B cell (primary cell): Measurements from ENCODE around the gene DPY19L1. TPM values are rescaled to one million over a fixed set of nuclear protein-coding genes. Genes with fewer than 3 reads are reported as not detected.
"Not testable (repeated sequence)": the region's sequence is repeated elsewhere in the genome, so short reads cannot be mapped to it uniquely, and the experiment has no call there.

Source experiments
- ATAC-seq: fragments of 200-7000 bp; cut with Tn5 transposase; one replicate; pipeline ENCODE4 v1.10.0; 2021; ENCODE audit warnings: low read depth, mild to moderate bottlenecking, moderate number of reproducible peaks, moderate library complexity
- CTCF ChIA-PET: fragments of 350-600 bp; sonication (Branson Sonifier 250); formaldehyde crosslinking; loops from one replicate; lab custom pipeline; 2021; ENCODE audit warnings: antibody characterized with exemption, inconsistent platforms; lab: Charles Lee
- POLR2A ChIA-PET: fragments of 350-600 bp; sonication (Branson Sonifier 250); formaldehyde crosslinking; loops from one replicate; lab custom pipeline; 2021; ENCODE audit warnings: antibody characterized with exemption; lab: Charles Lee
- DNase-seq: peaks from one replicate; pipeline ENCODE4 v3.0.0; 2013
- H2AFZ ChIP-seq: 2 replicates; pipeline ENCODE4 v1.6.1; 2012; ENCODE audit warnings: mild to moderate bottlenecking, low read depth, low read length; ENCODE audit not compliant: insufficient read depth, poor library complexity, severe bottlenecking
- H3K27ac ChIP-seq, 2 donors: 1 replicate in 1 of 2; 2 replicates in 1 of 2; pipeline ENCODE4 v1.5.1; 2012 to 2013; ENCODE audit warnings: low read length in 2 of 2, mild to moderate bottlenecking in 2 of 2, moderate library complexity in 1 of 2
- H3K27me3 ChIP-seq, 4 experiments: fragments of 200-600 bp in 1 of 4; sonication (generic) in 1 of 4; replicated peaks in 1 of 4; 1 replicate in 2 of 4; 2 replicates in 2 of 4; pipeline versions ENCODE4 v1.6.1 to v1.7.0; 2013 to 2016; ENCODE audit warnings: low read length in 3 of 4, mild to moderate bottlenecking in 2 of 4, mixed read lengths in 1 of 4, moderate library complexity in 1 of 4; ENCODE audit not compliant: insufficient read depth in 4 of 4, control insufficient read depth in 3 of 4; ENCODE audit errors: control extremely low read depth in 1 of 4
- H3K36me3 ChIP-seq, 2 experiments: replicated peaks in 1 of 2; 1 replicate in 1 of 2; 2 replicates in 1 of 2; pipeline versions ENCODE4 v1.6.1 to v1.7.1; 2013; ENCODE audit warnings: low read length in 1 of 2; ENCODE audit not compliant: insufficient read depth in 2 of 2, control insufficient read depth in 1 of 2; ENCODE audit errors: control extremely low read depth in 1 of 2, extremely low read depth in 1 of 2
- H3K4me1 ChIP-seq, 2 donors: fragments of 200-600 bp in 1 of 2; sonication (generic) in 1 of 2; 1 replicate in 1 of 2; 2 replicates in 1 of 2; pipeline versions ENCODE4 v1.5.1 to v1.6.1; 2013 to 2017; ENCODE audit warnings: low read length in 2 of 2; ENCODE audit not compliant: control insufficient read depth in 2 of 2, insufficient read depth in 2 of 2
- H3K4me2 ChIP-seq: replicated peaks from 2 replicates; pipeline ENCODE3; 2012; ENCODE audit warnings: mild to moderate bottlenecking, low read depth, low read length; ENCODE audit not compliant: poor library complexity, severe bottlenecking
- H3K4me3 ChIP-seq, 5 experiments: fragments of 200-600 bp in 1 of 5; sonication (generic) in 1 of 5; 1 replicate in 3 of 5; 2 replicates in 2 of 5; pipeline versions ENCODE4 v1.5.1 to v1.7.0; 2011 to 2016; ENCODE audit warnings: low read length in 4 of 5, mild to moderate bottlenecking in 4 of 5, low read depth in 2 of 5, control low read depth in 1 of 5, moderate library complexity in 1 of 5; ENCODE audit not compliant: insufficient read depth in 1 of 5; ENCODE audit errors: control extremely low read depth in 1 of 5, extremely low read depth in 1 of 5
- H3K79me2 ChIP-seq: fragments of 200-600 bp; sonication (generic); one replicate; pipeline ENCODE4 v1.6.0; 2016; ENCODE audit warnings: low read length; ENCODE audit not compliant: control insufficient read depth, insufficient read depth
- H3K9ac ChIP-seq: fragments of 200-600 bp; sonication (generic); 2 replicates; pipeline ENCODE4 v1.6.1; 2017; ENCODE audit warnings: mild to moderate bottlenecking, low read length, moderate library complexity
- H3K9me3 ChIP-seq, 3 donors: one replicate each; pipeline versions ENCODE4 v1.6.1 to v1.7.1; 2013; ENCODE audit warnings: low read length in 2 of 3; ENCODE audit not compliant: control insufficient read depth in 2 of 3, insufficient read depth in 1 of 3; ENCODE audit errors: control extremely low read depth in 1 of 3
- H4K20me1 ChIP-seq: 2 replicates; pipeline ENCODE4 v1.6.0; 2012; ENCODE audit warnings: mild to moderate bottlenecking, low read length; ENCODE audit not compliant: insufficient read depth, control insufficient read depth, poor library complexity, severe bottlenecking
- H3K27ac Mint-ChIP-seq: one replicate; pipeline ENCODE4 v1.8.0; 2021; ENCODE audit warnings: mixed read lengths
- H3K27me3 Mint-ChIP-seq: one replicate; pipeline ENCODE4 v1.8.0; 2021; ENCODE audit warnings: mixed read lengths
- H3K4me1 Mint-ChIP-seq: one replicate; pipeline ENCODE4 v1.8.0; 2021; ENCODE audit warnings: mixed read lengths
- H3K4me3 Mint-ChIP-seq: one replicate; pipeline ENCODE4 v1.8.0; 2021; ENCODE audit warnings: mixed read lengths
- H3K9me3 Mint-ChIP-seq: one replicate; pipeline ENCODE4 v1.8.0; 2022; ENCODE audit warnings: mixed read lengths; ENCODE audit not compliant: insufficient read depth
- EZH2 ChIP-seq: IDR thresholded peaks from 2 replicates; pipeline ENCODE4 v1.6.1; 2012; ENCODE audit warnings: borderline replicate concordance, low read depth, mild to moderate bottlenecking, moderate library complexity, low read length; ENCODE audit not compliant: insufficient read depth, poor library complexity, severe bottlenecking
- WGBS: methylation state at CpG from one replicate; pipeline ENCODE4 v1.1.5; 2013; ENCODE audit warnings: missing lambda C conversion rate; ENCODE audit not compliant: insufficient coverage; 5-methylcytosine and 5-hydroxymethylcytosine counted together
- intact Hi-C: fragments of 100-400 bp; cut with micrococcal nuclease; formaldehyde crosslinking; loops from one replicate; pipeline ENCODE4 v1.10.0; 2022
- polyA plus RNA-seq: library from polyadenylated mRNA; depleted of rRNA; stranded (reverse); fragments of >200 nt; gene quantifications from 2 replicates; pipeline ENCODE4 v1.2.3, GENCODE V29; 2012
- small RNA-seq: library from RNA; depleted of rRNA; stranded (forward); fragments of <200 nt; gene quantifications from one replicate; pipeline ENCODE3, GENCODE V24; 2012; ENCODE audit warnings: low replicate concordance, low read depth; ENCODE audit not compliant: insufficient read length
- total RNA-seq, 2 donors: library from RNA; stranded (reverse); fragments of 120-200 nt in 1 of 2; gene quantifications; 1 replicate in 1 of 2; 2 replicates in 1 of 2; pipeline versions ENCODE4 v1.2.3 to v1.2.4, GENCODE V29; 2013 to 2022
- TF ChIP-seq, protein P1 (sequence below): fragments of 200-600 bp; IDR thresholded peaks from one replicate; pipeline ENCODE4 v1.8.0; 2022; ENCODE audit warnings: antibody characterized with exemption, mild to moderate bottlenecking

Gene DPY19L1
- total and polyA plus RNA-seq, 2 donors (not counting 1 experiment from before 2014, with no cell fraction given): 2.0 to 13.0 TPM

DNA sequence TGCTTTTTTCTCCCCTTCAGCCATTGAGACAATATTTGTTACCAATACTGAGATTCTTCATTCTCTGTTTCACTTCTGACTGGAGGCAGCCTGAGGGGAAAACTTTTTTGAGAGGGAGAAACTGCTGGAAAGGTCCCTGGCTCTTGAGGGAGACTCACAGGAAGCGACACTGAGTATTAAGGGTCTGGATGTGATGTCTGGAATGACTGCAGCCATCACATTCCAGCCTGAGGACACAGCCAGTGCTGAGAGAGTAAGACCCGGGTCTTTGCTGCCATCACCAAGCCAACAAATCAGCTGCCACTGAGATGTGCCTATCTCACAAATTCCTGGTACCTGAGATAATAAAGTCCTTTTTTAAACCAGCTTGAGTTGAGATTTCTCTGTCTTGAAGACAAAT lies 157.4 kb downstream of the DPY19L1 start:
- Mint-ChIP-seq H3K4me1 (no peaks in the 10 kb centered on the region), H3K4me3 (no peak overlapping the region), H3K9me3 (no peaks in the 10 kb centered on the region), H3K27me3 (no peaks in the 10 kb centered on the region), H3K27ac (no peak overlapping the region)
- no peak overlapping the region for H3K4me3 ChIP-seq
- no peak for TF ChIP-seq EZH2
- TF ChIP-seq, protein P1, sequence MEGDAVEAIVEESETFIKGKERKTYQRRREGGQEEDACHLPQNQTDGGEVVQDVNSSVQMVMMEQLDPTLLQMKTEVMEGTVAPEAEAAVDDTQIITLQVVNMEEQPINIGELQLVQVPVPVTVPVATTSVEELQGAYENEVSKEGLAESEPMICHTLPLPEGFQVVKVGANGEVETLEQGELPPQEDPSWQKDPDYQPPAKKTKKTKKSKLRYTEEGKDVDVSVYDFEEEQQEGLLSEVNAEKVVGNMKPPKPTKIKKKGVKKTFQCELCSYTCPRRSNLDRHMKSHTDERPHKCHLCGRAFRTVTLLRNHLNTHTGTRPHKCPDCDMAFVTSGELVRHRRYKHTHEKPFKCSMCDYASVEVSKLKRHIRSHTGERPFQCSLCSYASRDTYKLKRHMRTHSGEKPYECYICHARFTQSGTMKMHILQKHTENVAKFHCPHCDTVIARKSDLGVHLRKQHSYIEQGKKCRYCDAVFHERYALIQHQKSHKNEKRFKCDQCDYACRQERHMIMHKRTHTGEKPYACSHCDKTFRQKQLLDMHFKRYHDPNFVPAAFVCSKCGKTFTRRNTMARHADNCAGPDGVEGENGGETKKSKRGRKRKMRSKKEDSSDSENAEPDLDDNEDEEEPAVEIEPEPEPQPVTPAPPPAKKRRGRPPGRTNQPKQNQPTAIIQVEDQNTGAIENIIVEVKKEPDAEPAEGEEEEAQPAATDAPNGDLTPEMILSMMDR: no peak
- no peaks in the 10 kb centered on the region for H3K36me3 ChIP-seq
- H3K79me2 ChIP-seq: no peaks in the 10 kb centered on the region
- no peaks in the 10 kb centered on the region for H4K20me1 ChIP-seq
- ATAC-seq (no peak), DNase-seq (no peak)
- no peak overlapping the region for H3K27ac ChIP-seq
- H3K27me3 ChIP-seq: no peaks in the 10 kb centered on the region
- CTCF ChIA-PET: no interaction called here
- no peak overlapping the region for H2AFZ ChIP-seq
- intact Hi-C loops: no loop called here
- no peak overlapping the region for H3K9ac ChIP-seq
- peaks cover 0 to 8% (median 3%) of the 10 kb centered on the region in 3 donors for H3K9me3 ChIP-seq
- H3K4me2 ChIP-seq: no peak overlapping the region
- POLR2A ChIA-PET: no interaction called here
- no peaks in the 10 kb centered on the region for H3K4me1 ChIP-seq
- 88% methylated on average over 2 of the region's 2 CpGs for WGBS

DNA sequence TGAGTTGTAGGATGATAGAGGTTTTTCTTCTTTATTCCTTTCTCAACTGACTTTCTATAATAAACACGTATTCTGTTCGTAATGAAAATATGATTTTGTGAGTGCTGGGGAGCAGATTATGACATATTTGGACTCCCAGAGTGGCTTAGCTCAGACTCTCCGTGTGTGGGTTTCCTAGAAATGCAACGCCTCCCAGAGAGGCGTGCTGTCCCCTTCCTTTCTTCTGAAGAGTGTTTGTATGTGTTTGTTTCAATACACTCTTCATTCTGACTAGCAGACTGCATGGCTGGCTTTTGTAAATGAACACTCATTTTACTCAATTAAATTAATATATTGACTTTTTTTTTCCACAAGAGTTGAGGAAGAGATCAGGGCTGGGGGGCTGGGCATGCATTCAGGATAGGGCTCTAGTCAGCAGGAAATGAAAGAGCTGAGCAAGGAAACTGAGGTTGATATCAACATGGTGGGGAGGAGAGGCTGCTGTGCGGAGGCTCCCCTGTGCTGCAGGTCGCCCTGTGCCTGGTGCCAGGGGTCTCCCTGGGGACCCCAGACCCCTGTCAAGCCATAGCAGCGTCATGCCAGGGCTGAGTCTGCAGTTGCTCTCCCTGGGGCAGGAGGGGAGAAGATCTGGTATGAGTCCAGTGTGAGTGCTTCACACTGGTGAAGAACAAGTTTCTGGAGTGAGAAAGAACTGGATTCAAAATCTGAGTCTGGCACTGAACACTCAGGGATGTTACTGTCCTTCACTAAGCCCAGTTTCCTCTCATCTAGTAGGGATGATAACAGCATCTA lies 158.1 kb downstream of the DPY19L1 start:
- H3K27ac Mint-ChIP-seq, H3K9me3 Mint-ChIP-seq, H3K36me3 ChIP-seq, H4K20me1 ChIP-seq, H3K79me2 ChIP-seq, intact Hi-C loops, H3K9me3 ChIP-seq, ATAC-seq, H2AFZ ChIP-seq, H3K27ac ChIP-seq, H3K4me3 Mint-ChIP-seq, POLR2A ChIA-PET, H3K4me1 Mint-ChIP-seq, DNase-seq, H3K4me3 ChIP-seq, H3K9ac ChIP-seq, H3K27me3 ChIP-seq, H3K27me3 Mint-ChIP-seq, CTCF ChIA-PET, H3K4me1 ChIP-seq, H3K4me2 ChIP-seq: not testable (repeated sequence)
- WGBS: 77% methylated on average over 4 of the region's 8 CpGs

Small RNA genes lying within 50 kb of the gene (small RNA-seq; reads per million reads assigned to genes)
- not detected for gene MIR548N
- gene RF00322: not detected

Other genes with a start within 250 kb of the DPY19L1 start
- 0.25 TPM in 1 of 2 replicates, not detected in the other for gene TBX20, start 216.6 kb upstream of the DPY19L1 start, total RNA-seq
- gene TBX20, start 216.6 kb upstream of the DPY19L1 start, polyA plus RNA-seq: not detected in 2 replicates